Fibroblast of peridontal ligament (primary cell): ENCODE results near the gene TEAD1.
"Not testable (repeated sequence)": the region's sequence is repeated elsewhere in the genome, so short reads cannot be mapped to it uniquely, and the experiment has no call there.

ENCODE experiments used
- DNase-seq: peaks from one replicate; pipeline ENCODE4 v3.0.0-alpha.2; 2010; ENCODE audit errors: extremely low read depth

The TEAD1 gene

GRCh38 chr11:12737024-12737423, 62.8 kb downstream of the TEAD1 start:
- no peak for DNase-seq

- DNase-seq = no peak
Observed at GRCh38 chr11:12741671-12742216, 67.5 kb downstream of the TEAD1 start.

DNA sequence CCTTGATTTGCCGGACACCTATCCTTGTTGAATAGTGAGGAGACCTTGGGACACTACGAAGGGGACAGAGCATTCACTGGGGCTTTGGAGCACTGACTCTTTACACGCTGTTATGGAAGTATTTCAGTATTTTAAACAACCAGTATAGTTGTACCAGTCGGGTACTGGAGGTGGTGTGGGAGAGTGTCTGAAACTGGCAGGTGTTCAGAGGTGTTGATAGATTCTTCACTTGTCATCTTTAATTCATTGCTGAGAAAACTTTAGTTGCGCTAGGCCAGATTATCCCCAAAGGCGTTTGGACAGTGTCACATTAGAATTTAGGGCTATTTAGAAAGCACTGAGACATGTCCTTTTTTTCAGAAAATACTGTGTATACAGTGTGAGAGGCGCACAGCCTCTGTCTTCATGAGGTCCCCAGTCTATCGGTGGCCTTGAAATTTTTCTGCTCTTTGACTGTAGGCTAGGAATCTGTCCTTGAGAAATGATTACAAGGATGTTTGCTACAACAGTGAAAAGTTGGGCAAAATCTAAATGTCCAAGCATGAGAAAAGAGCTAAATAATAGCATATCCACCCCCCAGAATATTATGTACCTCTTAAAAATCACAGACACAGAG, 69.7 kb downstream of the TEAD1 start:
- DNase-seq = no peak

DNA sequence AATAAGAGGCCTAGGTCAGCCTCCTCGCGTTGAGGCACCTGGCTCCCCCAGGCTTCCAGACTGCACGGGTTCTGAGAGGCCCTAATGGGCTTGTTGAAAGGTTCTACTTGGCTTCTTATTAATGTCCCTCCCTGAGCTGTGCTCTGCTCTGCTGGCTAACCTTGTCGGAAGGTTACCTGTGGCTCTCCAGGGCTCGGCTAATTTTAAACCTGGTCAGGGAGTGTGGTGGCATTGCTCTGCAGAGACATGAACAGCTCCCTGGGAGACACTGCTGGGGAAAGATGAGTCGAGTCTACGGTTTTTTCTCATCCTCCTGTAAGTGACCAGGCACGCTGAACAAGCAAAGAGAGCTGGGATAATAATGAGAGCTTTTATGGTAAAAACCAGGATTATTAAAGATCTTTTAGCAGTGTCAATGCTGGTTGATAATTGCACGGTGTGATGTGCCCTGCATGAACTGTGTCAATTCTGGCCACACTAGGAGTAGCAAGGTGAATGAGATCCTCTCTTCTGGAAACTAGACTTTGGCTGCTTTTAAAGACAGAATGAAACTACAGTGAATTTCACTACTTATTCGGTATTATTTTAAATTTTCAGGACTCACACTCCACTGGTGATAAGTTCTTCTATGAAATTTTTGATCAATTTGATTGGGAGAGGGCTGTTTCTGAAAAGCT, 70.7 kb downstream of the TEAD1 start:
- DNase-seq = no peak

- no peak for DNase-seq
Observed at GRCh38 chr11:12745787-12746186, 71.6 kb downstream of the TEAD1 start.

DNA sequence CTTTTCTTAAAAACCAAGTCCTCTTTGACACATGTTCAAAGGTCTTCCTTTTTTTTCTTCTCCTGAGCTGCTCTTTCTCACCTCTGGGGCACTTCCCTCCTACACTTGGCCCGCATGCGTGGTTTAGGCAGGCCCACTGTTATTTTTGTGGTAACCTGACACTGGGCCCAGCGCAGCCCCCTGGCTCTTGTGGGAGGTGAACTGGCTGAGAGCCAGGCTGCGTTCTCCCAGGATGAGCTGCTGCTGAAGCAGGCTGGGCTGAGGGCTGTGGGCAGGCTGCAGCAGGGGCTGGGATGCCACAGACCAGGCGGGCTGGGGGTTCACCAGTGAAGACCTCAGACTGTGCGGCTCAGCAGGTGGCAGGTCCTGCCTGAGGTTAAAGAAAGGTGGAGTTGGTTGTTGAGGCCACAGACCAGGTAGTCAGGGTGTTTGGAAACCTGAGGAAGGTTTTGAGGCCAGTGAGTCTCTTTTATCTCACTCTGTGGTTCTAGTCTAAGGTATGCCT, 72.4 kb downstream of the TEAD1 start:
- peak; percentile 72 for DNase-seq

GRCh38 chr11:12748561-12748960, 74.3 kb downstream of the TEAD1 start:
- no peak for DNase-seq

DNA sequence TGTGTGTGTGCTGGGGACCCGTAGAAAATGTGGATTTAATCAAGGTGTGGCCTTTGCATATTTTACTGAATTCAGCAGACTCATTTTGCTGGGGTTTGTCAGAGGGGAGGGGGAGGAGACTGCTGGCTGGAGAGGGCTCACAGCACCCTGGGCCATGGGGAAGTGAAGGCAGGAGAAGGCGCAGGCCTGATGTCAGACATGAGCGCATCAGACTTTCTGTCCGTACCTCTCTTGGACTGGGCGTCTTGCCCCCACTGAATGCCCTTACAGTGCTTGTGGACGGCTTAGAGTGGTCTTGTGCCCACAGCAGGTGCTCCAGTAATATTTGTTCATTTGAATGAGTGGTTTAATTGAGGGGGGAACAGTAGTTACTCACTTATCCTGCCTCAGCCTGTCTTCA, 75.2 kb downstream of the TEAD1 start:
- no peak for DNase-seq

GRCh38 chr11:12750181-12750580, 76.0 kb downstream of the TEAD1 start:
- no peak for DNase-seq

DNA sequence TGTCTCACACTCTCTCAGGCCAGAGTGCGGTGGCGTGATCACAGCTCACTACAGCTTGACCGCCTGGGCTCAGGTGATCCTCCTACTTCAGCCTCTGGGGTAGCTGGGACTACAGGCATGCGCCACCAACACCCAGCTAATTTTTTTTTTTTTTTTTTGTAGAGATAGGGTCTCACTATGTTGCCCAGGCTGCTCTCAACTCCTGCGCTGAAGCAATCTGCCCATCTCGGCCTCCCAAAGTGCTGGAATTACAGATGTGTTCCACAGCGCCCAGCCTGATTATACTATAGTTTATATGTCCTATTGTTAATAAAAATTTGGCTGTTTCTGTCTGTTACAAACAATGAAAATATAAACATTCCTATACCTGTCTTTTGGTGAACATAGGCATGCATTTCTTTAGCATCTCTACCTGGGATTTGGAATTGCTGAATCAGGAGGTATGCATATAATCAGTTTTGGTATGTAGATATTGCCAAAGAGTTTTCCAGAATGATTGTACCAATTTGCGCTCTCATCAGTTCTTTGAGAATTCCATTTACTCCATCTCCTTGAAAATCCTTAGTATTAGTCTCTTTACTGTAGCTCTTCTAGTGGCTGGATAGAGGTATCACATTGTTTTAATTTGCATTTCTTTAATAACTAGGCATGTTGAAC, 78.8 kb downstream of the TEAD1 start:
- no peak for DNase-seq

DNA sequence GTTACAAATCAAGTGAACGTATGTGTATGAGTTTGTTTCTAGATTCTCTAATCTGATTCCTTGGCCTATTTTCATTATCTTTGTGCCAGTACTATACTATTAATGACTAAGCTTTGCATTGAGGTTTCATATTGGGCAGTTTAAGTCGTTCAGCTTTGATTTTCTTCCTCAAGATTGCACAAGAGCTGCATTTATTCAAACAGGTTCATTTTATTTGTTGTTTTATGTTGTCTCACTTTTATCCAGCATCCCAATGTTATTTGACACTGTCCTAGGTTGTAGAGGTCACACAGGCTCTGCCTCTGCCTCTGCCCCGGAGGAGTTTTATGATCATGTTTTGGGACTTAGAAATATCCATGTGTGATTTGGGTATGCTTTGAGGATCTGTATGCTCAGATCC, 79.8 kb downstream of the TEAD1 start:
- no peak for DNase-seq

DNA sequence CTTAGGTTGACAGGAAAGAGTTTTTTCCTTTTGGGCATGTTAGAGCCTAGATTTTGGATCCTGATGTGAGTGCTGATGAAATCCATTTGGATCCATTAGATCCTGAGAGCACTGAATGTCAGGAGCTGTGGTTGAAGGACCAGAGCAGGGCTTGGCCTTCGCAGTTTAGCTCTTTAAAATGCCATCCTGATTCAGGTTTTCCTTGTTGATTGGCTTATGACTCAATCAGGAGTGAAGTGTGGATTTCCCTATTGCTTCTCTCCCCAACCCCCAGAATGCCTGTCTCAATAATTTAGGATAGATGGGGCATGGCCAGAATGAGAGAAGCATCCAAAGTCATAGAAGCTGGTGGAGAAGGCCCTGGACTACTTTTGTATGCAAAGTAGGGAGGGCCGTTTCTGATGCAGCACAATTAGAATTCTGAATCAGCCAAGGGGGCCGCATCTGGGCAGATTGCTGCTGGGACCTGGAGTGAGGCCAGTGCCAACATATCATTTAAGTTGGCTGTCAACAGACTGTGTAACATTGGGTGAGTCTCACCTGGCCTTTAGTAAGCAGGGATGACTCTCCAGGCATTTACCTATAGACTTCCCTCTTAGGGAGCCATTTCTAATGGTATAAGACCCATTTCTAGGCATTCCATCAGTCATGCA, 80.5 kb downstream of the TEAD1 start:
- DNase-seq = no peak

DNA sequence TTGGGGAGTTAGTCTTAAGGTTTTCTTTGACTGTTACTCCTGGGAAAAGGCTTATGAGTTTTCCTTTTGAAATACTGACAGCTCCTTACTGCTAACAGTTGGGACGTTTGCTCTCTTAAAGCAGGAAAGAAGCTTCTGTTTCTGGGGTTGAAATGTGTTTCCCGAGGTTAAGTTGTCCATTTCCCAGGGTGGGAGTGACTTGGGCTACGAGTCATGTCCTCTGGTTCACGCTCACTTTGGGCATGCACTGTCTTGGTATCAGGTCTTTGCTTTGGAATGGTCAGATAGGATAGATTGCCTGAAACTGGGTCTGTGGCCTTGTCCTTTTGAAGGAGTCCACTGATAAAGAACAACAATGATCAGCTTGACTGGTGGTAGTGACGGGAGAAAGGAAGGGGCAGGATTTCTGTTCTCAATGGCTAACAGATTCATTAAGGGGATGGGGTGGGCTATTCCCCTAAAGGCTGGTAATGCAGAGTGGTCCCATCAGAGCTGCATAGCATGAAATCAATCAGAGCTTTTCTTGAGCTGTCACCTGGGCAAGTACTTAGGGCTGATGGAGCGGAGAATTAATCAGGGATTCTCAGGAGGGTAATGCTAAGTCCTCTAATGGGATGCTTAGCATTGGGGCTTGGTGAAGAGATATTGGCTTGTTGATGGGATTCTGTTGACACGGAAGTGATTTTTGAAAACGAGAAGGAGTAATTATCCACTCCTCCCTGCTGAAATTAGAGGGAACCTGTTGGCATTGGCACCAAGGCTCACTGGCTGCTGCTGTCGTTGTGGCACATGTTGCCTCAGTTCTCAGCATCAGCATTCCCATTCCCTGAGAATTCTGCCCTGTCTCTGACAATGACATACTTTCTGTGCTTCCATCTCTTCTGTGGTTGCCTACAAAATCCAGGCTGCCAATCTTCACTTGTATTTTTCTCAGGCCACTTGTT, 81.6 kb downstream of the TEAD1 start:
- DNase-seq = no peak

GRCh38 chr11:12756454-12756806, 82.2 kb downstream of the TEAD1 start:
- no peak for DNase-seq

DNA sequence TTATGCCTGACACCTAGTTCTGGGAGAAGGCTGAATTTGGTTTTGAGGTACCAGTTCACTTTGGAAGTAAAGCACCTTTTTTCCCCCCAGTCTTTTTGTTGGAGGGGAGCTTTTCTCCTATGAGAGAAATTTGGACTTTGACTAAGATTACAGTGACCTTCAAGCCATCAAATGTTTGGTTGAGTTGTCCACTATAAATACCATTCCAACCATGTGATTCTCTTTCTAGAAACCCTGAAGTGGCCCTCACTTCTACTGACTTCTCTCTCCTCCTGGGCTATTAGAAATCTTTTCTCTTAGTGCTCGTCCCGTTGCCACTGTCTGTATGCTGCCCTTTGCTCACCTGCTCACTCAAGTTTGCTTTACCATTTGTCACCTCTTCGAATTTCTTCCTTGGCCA, 82.6 kb downstream of the TEAD1 start:
- no peak for DNase-seq

- DNase-seq = no peak
Observed at GRCh38 chr11:12757416-12757815, 83.2 kb downstream of the TEAD1 start.

GRCh38 chr11:12758117-12758516, 83.9 kb downstream of the TEAD1 start:
- not testable (repeated sequence) for DNase-seq

- DNase-seq = no peak
Observed at GRCh38 chr11:12761029-12761428, 86.8 kb downstream of the TEAD1 start.

- no peak for DNase-seq
Observed at GRCh38 chr11:12762278-12762677, 88.1 kb downstream of the TEAD1 start.

- DNase-seq = no peak
Observed at GRCh38 chr11:12762696-12763324, 88.6 kb downstream of the TEAD1 start.
